Mononuclear cell (primary cell): Measurements from ENCODE around the gene ERC1. TPM values are rescaled to one million over a fixed set of nuclear protein-coding genes. Genes with fewer than 3 reads are reported as not detected.

Experiments
- H3K27me3 ChIP-seq: 2 replicates; pipeline ENCODE4 v1.6.0; 2011; ENCODE audit warnings: low read length, control low read depth; ENCODE audit not compliant: insufficient read depth
- H3K4me1 ChIP-seq: 2 replicates; pipeline ENCODE4 v1.5.1; 2011; ENCODE audit warnings: mild to moderate bottlenecking, low read length, control low read depth; ENCODE audit not compliant: insufficient read depth
- H3K4me3 ChIP-seq: 2 replicates; pipeline ENCODE4 v1.5.1; 2011; ENCODE audit warnings: mild to moderate bottlenecking, low read length, moderate library complexity
- H3K9me3 ChIP-seq: 2 replicates; pipeline ENCODE4 v1.5.1; 2011; ENCODE audit warnings: low read depth, mild to moderate bottlenecking, control low read depth, low read length
- total RNA-seq: library from RNA; depleted of rRNA; stranded (reverse); fragments of >200 nt; gene quantifications from one replicate; pipeline ENCODE4 v1.2.3, GENCODE V29; 2012

The ERC1 gene
- total RNA-seq, 1 donor, result 30.2 TPM

- peaks cover 10% of the 10 kb centered on the region for H3K4me1 ChIP-seq
- H3K9me3 ChIP-seq, result no peaks in the 10 kb centered on the region
- H3K4me3 ChIP-seq, result no peak overlapping the region
- peaks cover 5% of the 10 kb centered on the region for H3K27me3 ChIP-seq
Observed at GRCh38 chr12:1501001-1501400, 510.0 kb downstream of the ERC1 start.

- Histone ChIP-seq H3K9me3 (no peaks in the 10 kb centered on the region), H3K4me3 (no peak overlapping the region), H3K4me1 (peaks cover 10% of the 10 kb centered on the region), H3K27me3 (peaks cover 5% of the 10 kb centered on the region)
Observed at GRCh38 chr12:1501695-1502378, 510.8 kb downstream of the ERC1 start.

- H3K27me3 ChIP-seq, result peaks cover 5% of the 10 kb centered on the region
- no peaks in the 10 kb centered on the region for H3K9me3 ChIP-seq
- no peak overlapping the region for H3K4me3 ChIP-seq
- peaks cover 10% of the 10 kb centered on the region for H3K4me1 ChIP-seq
Observed at GRCh38 chr12:1502379-1502720, 511.3 kb downstream of the ERC1 start.

- Histone ChIP-seq H3K4me3 (no peak overlapping the region), H3K27me3 (peaks cover 5% of the 10 kb centered on the region), H3K4me1 (peaks cover 10% of the 10 kb centered on the region), H3K9me3 (no peaks in the 10 kb centered on the region)
Observed at GRCh38 chr12:1502831-1503230, 511.8 kb downstream of the ERC1 start.

- peaks cover 5% of the 10 kb centered on the region for H3K27me3 ChIP-seq
- no peaks in the 10 kb centered on the region for H3K9me3 ChIP-seq
- peaks cover 10% of the 10 kb centered on the region for H3K4me1 ChIP-seq
- H3K4me3 ChIP-seq, result no peak overlapping the region
Observed at GRCh38 chr12:1503281-1503711, 512.3 kb downstream of the ERC1 start.

- H3K4me3 ChIP-seq, result no peak overlapping the region
- H3K4me1 ChIP-seq, result peaks cover 10% of the 10 kb centered on the region
- no peaks in the 10 kb centered on the region for H3K9me3 ChIP-seq
- H3K27me3 ChIP-seq, result peaks cover 5% of the 10 kb centered on the region
Observed at GRCh38 chr12:1504304-1504894, 513.4 kb downstream of the ERC1 start.

- H3K27me3 ChIP-seq, result peaks cover 5% of the 10 kb centered on the region
- no peaks in the 10 kb centered on the region for H3K9me3 ChIP-seq
- H3K4me1 ChIP-seq, result peaks cover 10% of the 10 kb centered on the region
- no peak overlapping the region for H3K4me3 ChIP-seq
Observed at GRCh38 chr12:1504895-1505311, 513.9 kb downstream of the ERC1 start.

- no peak overlapping the region for H3K4me3 ChIP-seq
- H3K27me3 ChIP-seq, result peaks cover 5% of the 10 kb centered on the region
- H3K4me1 ChIP-seq, result peaks cover 10% of the 10 kb centered on the region
- H3K9me3 ChIP-seq, result no peaks in the 10 kb centered on the region
Observed at GRCh38 chr12:1505576-1505975, 514.6 kb downstream of the ERC1 start.

GRCh38 chr12:1507308-1507707 is 516.3 kb downstream of the ERC1 start:
- Histone ChIP-seq H3K9me3 (no peaks in the 10 kb centered on the region), H3K27me3 (peaks cover 5% of the 10 kb centered on the region), H3K4me1 (peaks cover 10% of the 10 kb centered on the region), H3K4me3 (no peak overlapping the region)

- Histone ChIP-seq H3K4me1 (peaks cover 4% of the 10 kb centered on the region), H3K4me3 (no peak overlapping the region), H3K9me3 (no peaks in the 10 kb centered on the region), H3K27me3 (peaks cover 5% of the 10 kb centered on the region)
Observed at GRCh38 chr12:1509413-1510052, 518.5 kb downstream of the ERC1 start.

GRCh38 chr12:1510056-1510812 is 519.2 kb downstream of the ERC1 start:
- Histone ChIP-seq H3K27me3 (peaks cover 2% of the 10 kb centered on the region), H3K9me3 (no peaks in the 10 kb centered on the region), H3K4me3 (no peak overlapping the region), H3K4me1 (no peaks in the 10 kb centered on the region)

- H3K4me3 ChIP-seq, result no peak overlapping the region
- peaks cover 11% of the 10 kb centered on the region for H3K27me3 ChIP-seq
- H3K4me1 ChIP-seq, result no peaks in the 10 kb centered on the region
- no peaks in the 10 kb centered on the region for H3K9me3 ChIP-seq
Observed at GRCh38 chr12:1515010-1515409, 524.0 kb downstream of the ERC1 start.

GRCh38 chr12:1515428-1515827 is 524.4 kb downstream of the ERC1 start:
- Histone ChIP-seq H3K9me3 (no peaks in the 10 kb centered on the region), H3K4me1 (no peaks in the 10 kb centered on the region), H3K27me3 (peaks cover 11% of the 10 kb centered on the region), H3K4me3 (no peak overlapping the region)

GRCh38 chr12:1517007-1517406 is 526.0 kb downstream of the ERC1 start:
- Histone ChIP-seq H3K9me3 (no peaks in the 10 kb centered on the region), H3K4me1 (no peaks in the 10 kb centered on the region), H3K4me3 (no peak overlapping the region), H3K27me3 (peaks cover 11% of the 10 kb centered on the region)
